K562 (cell line): ENCODE data around the gene SLC35G6. TPM values are rescaled to one million over a fixed set of nuclear protein-coding genes. Genes with fewer than 3 reads are reported as not detected.

ENCODE experiments used
- ARID1B ChIP-seq: fragments of 450-650 bp; IDR thresholded peaks from 2 replicates; pipeline ENCODE4 v1.6.1; 2016; ENCODE audit warnings: antibody characterized with exemption, mild to moderate bottlenecking, inconsistent platforms
- BCOR ChIP-seq: fragments of 450-650 bp; IDR thresholded peaks from 2 replicates; pipeline ENCODE4 v1.6.1; 2016
- BHLHE40 ChIP-seq: IDR thresholded peaks from 2 replicates; pipeline ENCODE4 v1.6.1; 2011; ENCODE audit warnings: low read length, improper control_type of control experiment
- CBFA2T3 ChIP-seq: fragments of 450-650 bp; IDR thresholded peaks from 2 replicates; pipeline ENCODE4 v1.6.1; 2017
- CSDE1 ChIP-seq, 2 experiments: fragments of 450-650 bp; IDR thresholded peaks; 2 replicates each; pipeline ENCODE4 v1.6.1; 2016; ENCODE audit warnings: mild to moderate bottlenecking in 1 of 2
- HCFC1 ChIP-seq: IDR thresholded peaks from 2 replicates; pipeline ENCODE4 v1.6.1; 2012; ENCODE audit warnings: low read depth, low read length, improper control_type of control experiment
- KDM2B ChIP-seq: fragments of 250-450 bp; sonication (Bioruptor Pico); IDR thresholded peaks from 2 replicates; pipeline ENCODE4 v1.8.0; 2021; ENCODE audit warnings: mild to moderate bottlenecking, moderate library complexity
- PHB ChIP-seq: fragments of 250-450 bp; sonication (Bioruptor Pico); IDR thresholded peaks from 2 replicates; pipeline ENCODE4 v1.5.0; 2021
- SUPT5H ChIP-seq: fragments of 450-650 bp; IDR thresholded peaks from 2 replicates; pipeline ENCODE4 v1.6.1; 2016
- TAF1 ChIP-seq: IDR thresholded peaks from 2 replicates; pipeline ENCODE4 v1.6.1; 2011; ENCODE audit warnings: mild to moderate bottlenecking, low read length, moderate library complexity; ENCODE audit not compliant: insufficient read depth, control insufficient read depth, severe bottlenecking; ENCODE audit errors: extremely low read depth
- TOE1 ChIP-seq, 2 experiments: fragments of 450-650 bp in 1 of 2; sonication (generic) in 1 of 2; formaldehyde crosslinking in 1 of 2; IDR thresholded peaks; 2 replicates each; pipeline versions ENCODE4 v1.7.1 to v1.8.0; 2016 to 2022; ENCODE audit warnings: borderline replicate concordance in 2 of 2, mild to moderate bottlenecking in 2 of 2, antibody characterized with exemption in 1 of 2, inconsistent platforms in 1 of 2, low read depth in 1 of 2, missing genetic modification reagents in 1 of 2, moderate library complexity in 1 of 2
- TRIM24 ChIP-seq, 2 experiments: fragments of 450-650 bp; IDR thresholded peaks; 2 replicates each; pipeline ENCODE4 v1.6.1; 2016
- ZNF184 ChIP-seq: sonication (generic); formaldehyde crosslinking; IDR thresholded peaks from 2 replicates; pipeline ENCODE4 v1.5.0; 2020; ENCODE audit warnings: missing genetic modification reagents
- polyA plus RNA-seq, 8 experiments: library from polyadenylated mRNA; depleted of rRNA in 4 of 8; stranded (reverse) in 5 of 8; unstranded in 3 of 8; fragments of >200 nt; fragmentation: Nextera tagmentation in 2 of 8; fragmentation: Illumina TruSeq in 1 of 8; extraction: Ambion mirVana in 2 of 8; extraction: Trizol in 1 of 8; gene quantifications; 2 replicates each; pipeline versions ENCODE4 v1.2.1 to v1.2.3, GENCODE V29; 2011 to 2014; ENCODE audit warnings: inconsistent platforms in 1 of 8, missing spikeins in 1 of 8
- total RNA-seq, 7 experiments: library from RNA; depleted of rRNA in 6 of 7; stranded (reverse); fragments of >200 nt in 6 of 7; fragmentation: Illumina TruSeq in 2 of 7; extraction: Trizol in 2 of 7; gene quantifications; 2 replicates each; pipeline versions ENCODE4 v1.2.1 to v1.2.3, GENCODE V29; 2011 to 2021; ENCODE audit warnings: low replicate concordance in 1 of 7
- TF ChIP-seq, protein P1 (sequence below), 2 experiments: fragments of 450-650 bp; conservative IDR thresholded peaks; 2 replicates each; pipeline ENCODE4 v1.6.1; 2017; ENCODE audit warnings: mild to moderate bottlenecking in 2 of 2, moderate library complexity in 2 of 2
- TF ChIP-seq, protein P2 (sequence below), 2 experiments: IDR thresholded peaks; 2 replicates each; pipeline ENCODE4 v1.6.1; 2011; ENCODE audit warnings: borderline replicate concordance in 1 of 2, control low read depth in 1 of 2, low read depth in 1 of 2, low read length in 1 of 2, mild to moderate bottlenecking in 1 of 2, mixed read lengths in 1 of 2, moderate library complexity in 1 of 2; ENCODE audit not compliant: insufficient read depth in 1 of 2, insufficient read length in 1 of 2, poor library complexity in 1 of 2, severe bottlenecking in 1 of 2; ENCODE audit errors: extremely low read depth in 1 of 2
- TF ChIP-seq, protein P3 (sequence below): fragments of 200-800 bp; sonication (Bioruptor generic); IDR thresholded peaks from 2 replicates; pipeline ENCODE4 v1.6.1; 2016; ENCODE audit warnings: missing genetic modification characterization, missing compliant biosample characterization

SLC35G6 gene
- total and polyA plus RNA-seq, 9 of the 15 experiments (the other 6 are each of a cell fraction or from before 2014, with no cell fraction given), result not detected

DNA sequence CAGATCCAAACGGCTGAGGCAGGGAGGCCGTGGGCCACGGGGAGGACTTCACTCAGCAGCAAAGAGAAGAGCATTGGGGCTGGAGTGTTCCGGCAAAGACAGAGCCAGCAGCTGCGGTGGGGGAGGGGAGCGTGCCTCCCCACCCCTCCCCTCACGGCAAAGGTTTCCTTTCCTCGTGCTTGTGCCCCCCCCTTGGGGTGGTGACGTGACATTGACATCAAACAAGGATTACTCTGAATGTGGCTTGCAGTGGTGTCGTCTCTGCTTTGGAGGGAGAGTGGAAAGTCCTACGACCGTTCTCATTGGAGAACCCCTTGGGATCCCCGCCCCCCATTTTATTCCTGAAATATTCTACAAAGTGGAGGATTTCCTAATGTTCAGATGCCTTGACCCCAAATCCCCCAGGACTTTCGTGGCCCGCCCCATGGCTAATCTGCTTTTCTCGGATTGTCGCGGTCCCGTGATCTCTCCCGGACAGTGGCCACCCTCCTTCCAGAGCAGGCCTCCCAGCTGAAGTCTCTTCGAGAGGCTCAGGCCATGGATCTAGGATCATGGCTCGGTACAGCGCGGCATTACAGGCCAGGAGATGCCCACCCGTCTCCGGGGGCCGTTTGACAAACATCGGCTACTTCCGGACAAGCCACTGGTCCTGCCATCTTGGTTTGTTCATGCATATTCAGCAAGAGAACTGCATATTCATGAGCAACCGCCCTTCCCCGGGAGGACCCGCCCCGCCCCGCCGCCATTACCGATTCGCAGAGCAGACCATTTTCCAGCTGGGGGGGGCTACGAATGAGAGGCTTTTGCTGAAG, 2.2 kb downstream of the SLC35G6 start (continued):
- TF ChIP-seq CBFA2T3 (peak; percentile 32), BCOR (no peak; the same call in 1 of the 2 replicates), BHLHE40 (peak; percentile 68), CSDE1 (IDR thresholded peaks at IDR 0.05) (no peak), PHB (CRISPR knock-in tag) (no peak), HCFC1 (no peak), TOE1 (IDR thresholded peaks at IDR 0.05; ENCODE audit: borderline replicate concordance) (peak; percentile 67; the same call in 1 of the 2 replicates), TOE1 (CRISPR knock-in tag; IDR thresholded peaks at IDR 0.05; ENCODE audit: borderline replicate concordance, low read depth) (no peak), SUPT5H (peak; percentile 35; the same call in 1 of the 2 replicates), ZNF184 (no peak), KDM2B (CRISPR knock-in tag) (no peak), ARID1B (0 out of 2 replicates have a peak, but pooled peaks have one; percentile 42), TRIM24 (IDR thresholded peaks at IDR 0.05) (peak in 1 of 2 experiments; percentile 35; a peak in 1 of 4 replicates), TAF1 (peak; percentile 33)
- TF ChIP-seq, protein P1, sequence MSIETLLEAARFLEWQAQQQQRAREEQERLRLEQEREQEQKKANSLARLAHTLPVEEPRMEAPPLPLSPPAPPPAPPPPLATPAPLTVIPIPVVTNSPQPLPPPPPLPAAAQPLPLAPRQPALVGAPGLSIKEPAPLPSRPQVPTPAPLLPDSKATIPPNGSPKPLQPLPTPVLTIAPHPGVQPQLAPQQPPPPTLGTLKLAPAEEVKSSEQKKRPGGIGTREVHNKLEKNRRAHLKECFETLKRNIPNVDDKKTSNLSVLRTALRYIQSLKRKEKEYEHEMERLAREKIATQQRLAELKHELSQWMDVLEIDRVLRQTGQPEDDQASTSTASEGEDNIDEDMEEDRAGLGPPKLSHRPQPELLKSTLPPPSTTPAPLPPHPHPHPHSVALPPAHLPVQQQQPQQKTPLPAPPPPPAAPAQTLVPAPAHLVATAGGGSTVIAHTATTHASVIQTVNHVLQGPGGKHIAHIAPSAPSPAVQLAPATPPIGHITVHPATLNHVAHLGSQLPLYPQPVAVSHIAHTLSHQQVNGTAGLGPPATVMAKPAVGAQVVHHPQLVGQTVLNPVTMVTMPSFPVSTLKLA (conservative IDR thresholded peaks at IDR 0.05), result peak; percentile 85 to 90
- TF ChIP-seq, protein P2, sequence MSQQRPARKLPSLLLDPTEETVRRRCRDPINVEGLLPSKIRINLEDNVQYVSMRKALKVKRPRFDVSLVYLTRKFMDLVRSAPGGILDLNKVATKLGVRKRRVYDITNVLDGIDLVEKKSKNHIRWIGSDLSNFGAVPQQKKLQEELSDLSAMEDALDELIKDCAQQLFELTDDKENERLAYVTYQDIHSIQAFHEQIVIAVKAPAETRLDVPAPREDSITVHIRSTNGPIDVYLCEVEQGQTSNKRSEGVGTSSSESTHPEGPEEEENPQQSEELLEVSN (IDR thresholded peaks at IDR 0.05; ENCODE audit: borderline replicate concordance in 1 of 2, extremely low read depth in 1 of 2, insufficient read depth in 1 of 2, insufficient read length in 1 of 2, low read depth in 1 of 2, low read length in 1 of 2, poor library complexity in 1 of 2, severe bottlenecking in 1 of 2), result peak; percentile 56 to 79
- TF ChIP-seq, protein P3, sequence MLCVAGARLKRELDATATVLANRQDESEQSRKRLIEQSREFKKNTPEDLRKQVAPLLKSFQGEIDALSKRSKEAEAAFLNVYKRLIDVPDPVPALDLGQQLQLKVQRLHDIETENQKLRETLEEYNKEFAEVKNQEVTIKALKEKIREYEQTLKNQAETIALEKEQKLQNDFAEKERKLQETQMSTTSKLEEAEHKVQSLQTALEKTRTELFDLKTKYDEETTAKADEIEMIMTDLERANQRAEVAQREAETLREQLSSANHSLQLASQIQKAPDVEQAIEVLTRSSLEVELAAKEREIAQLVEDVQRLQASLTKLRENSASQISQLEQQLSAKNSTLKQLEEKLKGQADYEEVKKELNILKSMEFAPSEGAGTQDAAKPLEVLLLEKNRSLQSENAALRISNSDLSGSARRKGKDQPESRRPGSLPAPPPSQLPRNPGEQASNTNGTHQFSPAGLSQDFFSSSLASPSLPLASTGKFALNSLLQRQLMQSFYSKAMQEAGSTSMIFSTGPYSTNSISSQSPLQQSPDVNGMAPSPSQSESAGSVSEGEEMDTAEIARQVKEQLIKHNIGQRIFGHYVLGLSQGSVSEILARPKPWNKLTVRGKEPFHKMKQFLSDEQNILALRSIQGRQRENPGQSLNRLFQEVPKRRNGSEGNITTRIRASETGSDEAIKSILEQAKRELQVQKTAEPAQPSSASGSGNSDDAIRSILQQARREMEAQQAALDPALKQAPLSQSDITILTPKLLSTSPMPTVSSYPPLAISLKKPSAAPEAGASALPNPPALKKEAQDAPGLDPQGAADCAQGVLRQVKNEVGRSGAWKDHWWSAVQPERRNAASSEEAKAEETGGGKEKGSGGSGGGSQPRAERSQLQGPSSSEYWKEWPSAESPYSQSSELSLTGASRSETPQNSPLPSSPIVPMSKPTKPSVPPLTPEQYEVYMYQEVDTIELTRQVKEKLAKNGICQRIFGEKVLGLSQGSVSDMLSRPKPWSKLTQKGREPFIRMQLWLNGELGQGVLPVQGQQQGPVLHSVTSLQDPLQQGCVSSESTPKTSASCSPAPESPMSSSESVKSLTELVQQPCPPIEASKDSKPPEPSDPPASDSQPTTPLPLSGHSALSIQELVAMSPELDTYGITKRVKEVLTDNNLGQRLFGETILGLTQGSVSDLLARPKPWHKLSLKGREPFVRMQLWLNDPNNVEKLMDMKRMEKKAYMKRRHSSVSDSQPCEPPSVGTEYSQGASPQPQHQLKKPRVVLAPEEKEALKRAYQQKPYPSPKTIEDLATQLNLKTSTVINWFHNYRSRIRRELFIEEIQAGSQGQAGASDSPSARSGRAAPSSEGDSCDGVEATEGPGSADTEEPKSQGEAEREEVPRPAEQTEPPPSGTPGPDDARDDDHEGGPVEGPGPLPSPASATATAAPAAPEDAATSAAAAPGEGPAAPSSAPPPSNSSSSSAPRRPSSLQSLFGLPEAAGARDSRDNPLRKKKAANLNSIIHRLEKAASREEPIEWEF, result no peak
